ENCODE data around the gene KIFAP3.

DNA sequence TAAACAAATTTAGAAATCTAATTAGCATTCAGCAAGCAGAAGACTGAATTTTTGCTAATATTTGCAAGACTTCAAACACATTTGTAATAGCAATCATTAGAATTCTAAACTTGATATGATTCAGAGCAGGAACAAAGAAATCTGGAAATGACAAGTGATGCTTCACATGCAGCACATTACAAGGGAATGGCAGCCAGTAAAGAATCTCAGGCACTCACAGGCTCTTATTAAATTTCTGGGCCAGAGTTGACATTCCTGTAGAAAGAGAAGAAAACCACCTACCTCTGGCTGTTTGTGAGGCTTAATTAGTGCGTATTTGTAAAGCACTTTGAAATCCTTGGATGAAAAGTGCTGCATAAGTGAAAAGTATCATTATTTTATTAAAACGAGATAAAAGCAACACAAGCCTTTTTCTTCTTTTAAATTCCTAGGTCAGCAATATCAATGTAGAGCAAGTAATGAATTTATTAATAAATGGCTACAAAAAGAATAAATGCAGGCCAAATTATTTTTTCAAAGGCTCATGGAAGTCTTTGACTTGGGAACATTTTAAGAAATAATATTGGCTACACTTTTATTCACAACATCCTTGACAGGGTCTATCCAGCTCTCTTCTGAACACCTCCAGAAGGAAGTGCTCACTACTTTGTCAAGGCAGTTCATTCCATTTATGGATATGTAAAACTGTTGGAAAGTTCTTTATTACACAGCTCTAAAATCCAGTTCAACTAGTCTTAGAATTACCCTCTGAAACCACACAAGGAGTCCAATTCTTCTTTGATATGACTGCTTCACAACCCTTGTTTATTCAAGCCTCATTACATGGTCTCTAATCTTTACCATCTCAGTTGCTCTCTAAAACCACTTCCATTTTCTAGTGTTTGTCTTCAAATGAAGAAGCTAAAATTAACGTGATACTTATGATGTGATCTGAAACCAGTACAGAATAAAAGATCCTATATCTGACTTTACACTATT, 148.7 kb downstream of the KIFAP3 start:
- no peak for TF ChIP-seq CTCF (IDR thresholded peaks at IDR 0.05)
- TF ChIP-seq POLR2A (IDR thresholded peaks at IDR 0.05) = no peak

All from thyroid gland (tissue), 4 donors.